Calu3 (cell line): ENCODE measurements around the gene NOP53. TPM values are rescaled to one million over a fixed set of nuclear protein-coding genes. Genes with fewer than 3 reads are reported as not detected.
"Not testable (repeated sequence)": the region's sequence is repeated elsewhere in the genome, so short reads cannot be mapped to it uniquely, and the experiment has no call there.

Experiments
- BruUV-seq: library from RNA; stranded (reverse); fragments of 400-500 nt; replicated peaks from 2 replicates; lab custom pipeline; 2021; lab: Mats Ljungman, UMichigan
- CTCF ChIA-PET: fragments of 300-600 bp; sonication (Branson Sonifier 250); formaldehyde crosslinking; loops from one replicate; lab custom pipeline; 2022; ENCODE audit warnings: antibody characterized with exemption; lab: Charles Lee
- DNase-seq: peaks from one replicate; pipeline ENCODE4 v3.0.0; 2022
- H3K27ac Mint-ChIP-seq: one replicate; pipeline ENCODE4 v1.8.0; 2022; ENCODE audit warnings: mixed read lengths; ENCODE audit not compliant: unreplicated experiment
- H3K27me3 Mint-ChIP-seq: one replicate; pipeline ENCODE4 v1.8.0; 2022; ENCODE audit warnings: mixed read lengths; ENCODE audit not compliant: unreplicated experiment
- H3K36me3 Mint-ChIP-seq: one replicate; pipeline ENCODE4 v1.8.0; 2022; ENCODE audit warnings: mild to moderate bottlenecking, moderate library complexity, mixed read lengths; ENCODE audit not compliant: insufficient read depth, unreplicated experiment
- H3K4me1 Mint-ChIP-seq: one replicate; pipeline ENCODE4 v1.8.0; 2022; ENCODE audit warnings: mild to moderate bottlenecking, low read depth, mixed read lengths; ENCODE audit not compliant: unreplicated experiment
- H3K4me3 Mint-ChIP-seq: one replicate; pipeline ENCODE4 v1.8.0; 2022; ENCODE audit warnings: mild to moderate bottlenecking, low read depth, moderate library complexity, mixed read lengths; ENCODE audit not compliant: unreplicated experiment
- H3K9me3 Mint-ChIP-seq: one replicate; pipeline ENCODE4 v1.8.0; 2022; ENCODE audit warnings: low read depth, mixed read lengths; ENCODE audit not compliant: unreplicated experiment
- intact Hi-C: fragments of 100-400 bp; cut with micrococcal nuclease; formaldehyde crosslinking; loops from one replicate; pipeline ENCODE4 v1.10.0; 2022; ENCODE audit not compliant: unreplicated experiment
- total RNA-seq: library from RNA; stranded (reverse); gene quantifications from 2 replicates; pipeline ENCODE4 v1.2.3, GENCODE V29; 2022
- TF ChIP-seq, protein P1 (sequence below): fragments of 200-600 bp; IDR thresholded peaks from one replicate; pipeline ENCODE4 v1.8.0; 2022; ENCODE audit warnings: antibody characterized with exemption; ENCODE audit not compliant: unreplicated experiment

Gene NOP53
- total RNA-seq, 1 experiment from 2014 or later = 222 TPM

DNA sequence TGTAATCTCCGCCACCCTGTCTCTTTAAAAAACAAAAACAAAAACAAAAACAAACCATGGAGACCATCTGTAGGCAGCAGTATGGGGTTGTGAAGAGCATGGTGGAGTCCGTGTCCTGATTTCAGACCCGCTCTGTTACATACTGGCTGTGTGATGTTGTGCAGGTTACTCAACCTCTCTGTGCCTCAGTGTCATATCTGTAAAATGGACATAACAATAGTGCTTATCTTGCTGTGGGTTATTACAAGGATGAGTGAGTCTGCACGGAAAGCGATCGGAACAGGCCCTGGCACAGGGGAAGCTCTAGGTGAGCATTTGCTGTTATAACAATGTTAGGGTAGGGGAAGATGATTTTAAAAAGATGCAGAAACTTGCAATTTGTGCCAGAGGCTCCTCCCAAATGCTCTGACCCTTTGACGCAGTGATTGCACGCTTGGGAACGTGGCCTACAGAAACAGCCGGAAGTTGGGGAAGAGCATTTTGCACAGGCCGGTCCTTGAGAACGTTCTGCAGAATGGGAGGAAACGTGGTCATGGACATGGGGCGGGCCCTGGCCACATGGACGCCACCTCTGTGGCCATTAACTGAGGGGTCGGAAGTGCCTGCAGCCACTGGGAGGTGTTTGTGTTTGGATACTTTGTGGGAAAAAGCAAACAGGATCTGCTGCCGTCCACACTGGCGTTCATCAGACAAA, 17.4 kb downstream of the NOP53 start:
- Mint-ChIP-seq H3K4me3 (no peak overlapping the region), H3K9me3 (no peaks in the 10 kb centered on the region), H3K4me1 (no peaks in the 10 kb centered on the region), H3K27ac (no peak overlapping the region), H3K36me3 (peaks cover 43% of the 10 kb centered on the region), H3K27me3 (no peaks in the 10 kb centered on the region)
- DNase-seq = no peak
- TSS peak; percentile 19 for BruUV-seq
- TF ChIP-seq, protein P1, sequence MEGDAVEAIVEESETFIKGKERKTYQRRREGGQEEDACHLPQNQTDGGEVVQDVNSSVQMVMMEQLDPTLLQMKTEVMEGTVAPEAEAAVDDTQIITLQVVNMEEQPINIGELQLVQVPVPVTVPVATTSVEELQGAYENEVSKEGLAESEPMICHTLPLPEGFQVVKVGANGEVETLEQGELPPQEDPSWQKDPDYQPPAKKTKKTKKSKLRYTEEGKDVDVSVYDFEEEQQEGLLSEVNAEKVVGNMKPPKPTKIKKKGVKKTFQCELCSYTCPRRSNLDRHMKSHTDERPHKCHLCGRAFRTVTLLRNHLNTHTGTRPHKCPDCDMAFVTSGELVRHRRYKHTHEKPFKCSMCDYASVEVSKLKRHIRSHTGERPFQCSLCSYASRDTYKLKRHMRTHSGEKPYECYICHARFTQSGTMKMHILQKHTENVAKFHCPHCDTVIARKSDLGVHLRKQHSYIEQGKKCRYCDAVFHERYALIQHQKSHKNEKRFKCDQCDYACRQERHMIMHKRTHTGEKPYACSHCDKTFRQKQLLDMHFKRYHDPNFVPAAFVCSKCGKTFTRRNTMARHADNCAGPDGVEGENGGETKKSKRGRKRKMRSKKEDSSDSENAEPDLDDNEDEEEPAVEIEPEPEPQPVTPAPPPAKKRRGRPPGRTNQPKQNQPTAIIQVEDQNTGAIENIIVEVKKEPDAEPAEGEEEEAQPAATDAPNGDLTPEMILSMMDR = no peak
- intact Hi-C loops = no loop called here
- CTCF ChIA-PET = no interaction called here

DNA sequence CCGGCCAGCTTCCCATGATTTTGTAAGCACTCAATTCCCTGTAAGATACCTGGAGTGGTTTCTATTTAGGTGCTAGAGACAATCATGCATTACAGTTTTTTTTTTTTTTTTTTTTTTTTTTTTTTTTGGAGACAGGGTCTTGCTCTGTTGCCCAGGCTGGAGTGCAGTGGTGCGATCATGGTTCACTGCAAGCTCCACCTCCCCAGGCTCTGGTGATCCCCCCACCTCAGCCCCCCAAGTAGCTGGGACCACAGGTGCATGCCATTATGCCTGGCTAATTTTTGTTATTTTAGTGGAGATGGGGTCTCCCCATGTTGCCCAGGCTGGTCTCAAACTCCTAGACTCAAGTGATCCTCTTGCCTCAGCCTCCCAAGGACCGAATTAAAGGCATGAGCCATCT, 19.4 kb downstream of the NOP53 start:
- intact Hi-C loops = not testable (repeated sequence)
- CTCF ChIA-PET = interaction anchor here (2.2 kb wide), 1 partner anchor 52 kb away, joined by 8 read pairs; the partner anchor contains the start of gene EHD2

DNA sequence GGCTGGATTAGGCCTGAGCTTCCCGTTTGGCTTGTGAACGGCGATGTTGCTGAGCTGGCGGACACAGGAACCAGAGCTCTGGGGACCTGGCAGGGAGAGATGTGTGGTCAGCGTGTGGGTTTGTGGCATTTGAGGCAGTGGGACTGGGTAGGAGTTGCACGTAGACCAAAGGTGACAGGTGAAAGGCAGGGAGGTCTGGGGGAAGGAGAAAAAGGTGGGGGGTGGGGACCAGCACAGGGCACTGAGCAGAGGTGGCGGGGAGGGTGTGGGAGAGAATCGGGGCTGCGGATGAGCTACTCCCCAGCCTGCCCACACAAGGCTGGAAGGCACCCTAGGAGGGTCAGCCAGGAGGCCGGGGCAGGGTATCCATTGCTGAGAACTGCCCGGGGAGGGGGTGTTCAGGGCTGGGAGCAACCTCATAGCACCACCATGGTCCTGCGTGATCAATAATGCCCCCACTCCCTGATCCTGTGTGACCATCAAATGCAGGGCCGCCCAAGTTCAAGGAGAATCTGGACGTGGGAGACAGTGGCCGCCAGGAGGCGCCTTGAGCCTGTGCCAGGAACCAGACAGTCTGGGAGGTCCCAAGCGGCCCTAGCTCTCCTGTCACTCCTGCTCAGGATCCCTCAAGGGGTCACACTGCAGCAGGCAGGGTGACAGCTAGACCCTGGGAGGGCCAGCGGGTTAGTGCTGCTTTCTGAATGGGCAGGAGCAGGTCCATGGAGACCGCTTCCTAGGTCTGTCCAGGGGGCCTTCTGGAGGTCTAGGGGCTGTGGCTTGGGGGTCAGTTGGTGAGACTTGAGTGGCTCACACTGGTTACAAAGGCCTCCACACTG, 20.4 kb downstream of the NOP53 start:
- Mint-ChIP-seq H3K4me1 (no peaks in the 10 kb centered on the region), H3K27me3 (no peaks in the 10 kb centered on the region), H3K36me3 (peaks cover 20% of the 10 kb centered on the region), H3K9me3 (no peaks in the 10 kb centered on the region), H3K4me3 (no peak overlapping the region), H3K27ac (peak overlapping the region; percentile 29)
- BruUV-seq = no TSS peak
- intact Hi-C loops = no loop called here
- TF ChIP-seq, protein P1 = peak; percentile 80
- peak; percentile 66 for DNase-seq
- CTCF ChIA-PET = interaction anchor here (0.6 to 2.2 kb wide), 3 partner anchors 11 to 53 kb away, joined by 3 to 11 read pairs (median 8); partner anchors contain the start of gene EHD2

More for the DNA sequence above, 19.4 kb downstream of the NOP53 start:
- H3K27ac Mint-ChIP-seq, H3K27me3 Mint-ChIP-seq, H3K9me3 Mint-ChIP-seq, BruUV-seq, H3K4me3 Mint-ChIP-seq, H3K4me1 Mint-ChIP-seq, DNase-seq: not testable (repeated sequence)
- peaks cover 30% of the 10 kb centered on the region for H3K36me3 Mint-ChIP-seq

DNA sequence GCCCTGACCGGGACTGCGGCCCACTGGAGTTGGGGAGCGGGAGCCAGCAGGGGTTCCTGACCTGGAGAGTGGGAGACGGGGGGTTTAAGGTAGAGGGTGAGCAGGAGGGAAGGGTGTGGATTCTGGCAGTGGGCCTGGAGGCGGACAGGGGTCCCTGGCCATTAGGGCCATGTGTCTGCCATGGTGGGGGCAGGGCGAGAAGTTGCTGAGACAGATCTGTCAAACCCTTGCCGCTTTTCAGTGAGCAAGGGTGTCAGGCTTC, 20.9 kb downstream of the NOP53 start:
- CTCF ChIA-PET = interaction anchor here (1.5 to 2.2 kb wide), 2 partner anchors 24 to 53 kb away, joined by 3 to 8 read pairs; partner anchors contain the start of gene EHD2
- no TSS peak for BruUV-seq

More for the DNA sequence above, 20.9 kb downstream of the NOP53 start:
- TF ChIP-seq, protein P1 = no peak
- no peak for DNase-seq
- H3K27ac Mint-ChIP-seq = no peak overlapping the region
- intact Hi-C loops = no loop called here
- no peaks in the 10 kb centered on the region for H3K27me3 Mint-ChIP-seq
- no peaks in the 10 kb centered on the region for H3K4me1 Mint-ChIP-seq
- H3K36me3 Mint-ChIP-seq = peaks cover 14% of the 10 kb centered on the region
- H3K9me3 Mint-ChIP-seq = no peaks in the 10 kb centered on the region
- no peak overlapping the region for H3K4me3 Mint-ChIP-seq
